ENCODE data around the gene ATP4B. TPM values are rescaled to one million over a fixed set of nuclear protein-coding genes. Genes with fewer than 3 reads are reported as not detected.
"Not testable (repeated sequence)": the region's sequence is repeated elsewhere in the genome, so short reads cannot be mapped to it uniquely, and the experiment has no call there.

The ATP4B gene
- total and polyA plus RNA-seq, 11 donors, result not detected

- TF ChIP-seq CTCF (IDR thresholded peaks at IDR 0.05) (no peak), POLR2A (IDR thresholded peaks at IDR 0.05) (no peak)
- H3K4me1 ChIP-seq, result no peaks in the 10 kb centered on the region
- intact Hi-C loops (cut with DNase I), result loop anchor here in 1 of 10 donors (2.0 kb wide), 1 partner anchor 20 kb away; no protein-coding TSS in a partner anchor
- no peaks in the 10 kb centered on the region for H3K27me3 ChIP-seq
- WGBS, 4 donors, result 85 to 94% (median 88%) methylated on average over 21 to 30 of the region's 30 CpGs
- no peak for ATAC-seq
- DNase-seq, result peak in 2 of 5 donors; percentile 7 to 40
- peaks cover 0 to 44% (median 21%) of the 10 kb centered on the region in 9 donors for H3K36me3 ChIP-seq
- H3K4me3 ChIP-seq, result no peak overlapping the region
- H3K9me3 ChIP-seq, result no peaks in the 10 kb centered on the region
- no peak overlapping the region for H3K27ac ChIP-seq
Observed at GRCh38 chr13:113628291-113629270, 29.4 kb downstream of the ATP4B start.

- ATAC-seq, result no peak
- peaks cover 0 to 35% (median 13%) of the 10 kb centered on the region in 9 donors for H3K36me3 ChIP-seq
- peak in 2 of 5 donors; percentile 21 to 42 for DNase-seq
- H3K4me3 ChIP-seq, result no peak overlapping the region
- H3K27ac ChIP-seq, result no peak overlapping the region
- no peaks in the 10 kb centered on the region for H3K27me3 ChIP-seq
- no peaks in the 10 kb centered on the region for H3K4me1 ChIP-seq
- intact Hi-C loops (cut with DNase I), result no loop called here
- no peak for TF ChIP-seq CTCF (IDR thresholded peaks at IDR 0.05)
- no peak for TF ChIP-seq POLR2A (IDR thresholded peaks at IDR 0.05)
- WGBS, 4 donors, result 89 to 93% (median 91%) methylated on average over 15 to 16 of the region's 16 CpGs
- no peaks in the 10 kb centered on the region for H3K9me3 ChIP-seq
Observed at GRCh38 chr13:113627136-113627535, 30.9 kb downstream of the ATP4B start.

GRCh38 chr13:113625965-113626721, 31.9 kb downstream of the ATP4B start:
- no peak for ATAC-seq
- H3K36me3 ChIP-seq, result peaks cover 0 to 27% (median 7%) of the 10 kb centered on the region in 9 donors
- no peaks in the 10 kb centered on the region for H3K27me3 ChIP-seq
- DNase-seq, result peak in 2 of 5 donors; percentile 3 to 5
- TF ChIP-seq CTCF (IDR thresholded peaks at IDR 0.05), result no peak
- TF ChIP-seq POLR2A (IDR thresholded peaks at IDR 0.05), result no peak
- 84 to 89% (median 85%) methylated on average over 24 of the region's 24 CpGs for WGBS, 4 donors
- no peaks in the 10 kb centered on the region for H3K4me1 ChIP-seq
- H3K9me3 ChIP-seq, result no peaks in the 10 kb centered on the region
- intact Hi-C loops (cut with DNase I), result no loop called here
- no peak overlapping the region for H3K27ac ChIP-seq
- H3K4me3 ChIP-seq, result no peak overlapping the region

- H3K4me3 ChIP-seq; H3K4me1 ChIP-seq; H3K9me3 ChIP-seq; H3K27me3 ChIP-seq; ATAC-seq; H3K27ac ChIP-seq; intact Hi-C loops (cut with DNase I): not testable (repeated sequence)
- 90 to 96% (median 93%) methylated on average over 14 of the region's 14 CpGs for WGBS, 4 donors
- peak in 2 of 5 donors; percentile 3 to 10 for DNase-seq
- H3K36me3 ChIP-seq, result peaks cover 0 to 26% (median 7%) of the 10 kb centered on the region in 9 donors
Observed at GRCh38 chr13:113624640-113625304, 33.2 kb downstream of the ATP4B start.
